OCI-M2 (cell line): ENCODE measurements around the gene SULT1C2.
"Not testable (repeated sequence)": the region's sequence is repeated elsewhere in the genome, so short reads cannot be mapped to it uniquely, and the experiment has no call there.

Experiments
- DNase-seq: peaks from one replicate; lab custom pipeline; 2025; ENCODE audit not compliant: unreplicated experiment; lab: John Stamatoyannopoulos, UW

Gene SULT1C2

DNA sequence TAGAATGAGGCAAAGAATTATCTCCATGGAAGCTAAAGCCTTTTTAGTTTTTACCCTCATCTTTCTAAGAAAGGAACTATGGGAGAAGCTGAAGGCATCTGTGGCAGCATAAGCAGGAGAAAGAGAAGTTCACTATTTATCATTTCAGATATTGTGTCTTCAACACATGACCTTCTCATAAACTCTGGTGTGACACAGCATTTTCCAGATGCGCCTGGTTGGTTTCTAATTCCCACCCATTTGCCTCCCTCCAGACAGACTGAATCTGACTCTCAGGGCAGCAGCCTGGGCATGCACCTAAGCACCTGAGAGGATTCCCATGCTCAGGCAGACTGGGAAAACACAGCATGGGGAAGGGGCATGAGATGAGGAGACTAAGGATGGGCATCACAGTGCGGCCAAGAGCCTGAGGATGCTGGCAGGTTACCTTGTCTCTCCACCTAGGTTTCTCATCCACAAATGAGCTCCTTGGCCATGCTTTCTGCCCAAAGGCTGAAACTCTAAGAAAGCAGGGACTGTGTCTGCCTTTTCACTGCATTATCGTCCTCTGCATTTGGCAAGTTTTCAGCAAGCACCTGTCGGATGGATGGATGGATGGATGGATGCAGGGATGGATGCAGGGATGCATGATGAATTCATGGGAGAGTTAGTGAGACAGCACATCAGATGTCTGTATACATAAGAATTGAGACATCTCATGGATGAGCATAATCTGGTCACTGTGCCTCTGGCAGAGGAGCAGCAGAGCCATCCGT, 60.3 kb downstream of the SULT1C2 start:
- no peak for DNase-seq

- DNase-seq = no peak
Observed at GRCh38 chr2:108349571-108349928, 60.9 kb downstream of the SULT1C2 start.

GRCh38 chr2:108351889-108352288, 63.2 kb downstream of the SULT1C2 start:
- no peak for DNase-seq

DNA sequence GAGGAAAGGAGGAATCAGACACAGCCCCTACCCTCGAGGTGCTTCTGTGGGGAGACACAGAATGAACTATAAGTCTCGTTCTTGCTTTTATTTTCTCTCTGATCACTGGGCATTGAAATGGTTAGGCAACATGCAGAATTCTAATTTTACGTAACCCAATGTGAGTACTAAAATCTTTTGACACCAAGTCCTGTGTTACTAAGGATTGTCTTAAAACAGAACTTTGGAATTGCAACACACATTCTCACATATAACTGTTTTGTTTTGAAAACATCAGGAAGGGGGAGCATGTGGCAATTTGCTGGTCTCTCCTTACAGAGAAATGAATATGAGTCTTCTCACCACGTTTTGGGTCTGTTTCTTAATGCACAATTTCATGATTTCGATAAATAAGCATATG, 65.4 kb downstream of the SULT1C2 start:
- DNase-seq = no peak

GRCh38 chr2:108355906-108356734, 67.4 kb downstream of the SULT1C2 start:
- no peak for DNase-seq

GRCh38 chr2:108359336-108359735, 70.6 kb downstream of the SULT1C2 start:
- DNase-seq = not testable (repeated sequence)
